H9 (cell line): ENCODE measurements around the gene LRP1. TPM values are rescaled to one million over a fixed set of nuclear protein-coding genes. Genes with fewer than 3 reads are reported as not detected.

Experiments
- DNase-seq: peaks from one replicate; pipeline ENCODE4 v3.0.0-alpha.2; 2017
- H2AFZ ChIP-seq: one replicate; pipeline ENCODE4 v1.6.1; 2013; ENCODE audit warnings: mild to moderate bottlenecking, low read length, control low read depth, moderate library complexity
- H2AK5ac ChIP-seq: 2 replicates; pipeline ENCODE4 v1.6.1; 2013; ENCODE audit warnings: low read length, control low read depth, mixed read lengths; ENCODE audit not compliant: insufficient read length
- H2BK120ac ChIP-seq: one replicate; pipeline ENCODE4 v1.6.1; 2013; ENCODE audit warnings: low read depth, mild to moderate bottlenecking, low read length, control low read depth, inconsistent platforms; ENCODE audit not compliant: poor library complexity, severe bottlenecking
- H2BK12ac ChIP-seq: 2 replicates; pipeline ENCODE4 v1.6.1; 2013; ENCODE audit warnings: low read length, control low read depth, mixed read lengths, low read depth; ENCODE audit not compliant: insufficient read length
- H2BK15ac ChIP-seq: 2 replicates; pipeline ENCODE4 v1.6.1; 2013; ENCODE audit warnings: low read depth, low read length, control low read depth
- H2BK20ac ChIP-seq: one replicate; pipeline ENCODE4 v1.6.1; 2013; ENCODE audit warnings: low read depth, mild to moderate bottlenecking, low read length, control low read depth, inconsistent platforms; ENCODE audit not compliant: poor library complexity, severe bottlenecking
- H2BK5ac ChIP-seq: 2 replicates; pipeline ENCODE4 v1.6.1; 2013; ENCODE audit warnings: low read length, control low read depth, mixed read lengths; ENCODE audit not compliant: insufficient read length
- H3K14ac ChIP-seq: 2 replicates; pipeline ENCODE4 v1.6.1; 2013; ENCODE audit warnings: low read length, control low read depth; ENCODE audit not compliant: insufficient read depth
- H3K18ac ChIP-seq: 2 replicates; pipeline ENCODE4 v1.6.1; 2013; ENCODE audit warnings: low read depth, mild to moderate bottlenecking, mixed read lengths, low read length, control low read depth; ENCODE audit not compliant: insufficient read length
- H3K23ac ChIP-seq: 2 replicates; pipeline ENCODE4 v1.6.1; 2013; ENCODE audit warnings: low read length, control low read depth, mixed read lengths, low read depth; ENCODE audit not compliant: insufficient read length
- H3K23me2 ChIP-seq: 2 replicates; pipeline ENCODE4 v1.6.1; 2013; ENCODE audit warnings: low read depth, mild to moderate bottlenecking, mixed read lengths, low read length, control low read depth; ENCODE audit not compliant: insufficient read length, poor library complexity, severe bottlenecking
- H3K27ac ChIP-seq: 2 replicates; pipeline ENCODE4 v1.5.1; 2013; ENCODE audit warnings: low read length, control low read depth, mixed read lengths, low read depth; ENCODE audit not compliant: insufficient read length
- H3K27me3 ChIP-seq: 2 replicates; pipeline ENCODE4 v1.6.1; 2013; ENCODE audit warnings: low read length, control low read depth, inconsistent platforms; ENCODE audit not compliant: insufficient read depth
- H3K4ac ChIP-seq: 2 replicates; pipeline ENCODE4 v1.6.1; 2013; ENCODE audit warnings: low read depth, mild to moderate bottlenecking, control low read depth, inconsistent platforms, low read length, moderate library complexity
- H3K4me1 ChIP-seq: 2 replicates; pipeline ENCODE4 v1.6.1; 2013; ENCODE audit warnings: low read length, control low read depth, inconsistent platforms; ENCODE audit not compliant: insufficient read depth
- H3K4me2 ChIP-seq: 2 replicates; pipeline ENCODE4 v1.6.1; 2013; ENCODE audit warnings: low read length, control low read depth, mixed read lengths; ENCODE audit not compliant: insufficient read length, insufficient read depth
- H3K56ac ChIP-seq: 2 replicates; pipeline ENCODE4 v1.6.1; 2013; ENCODE audit warnings: low read depth, mild to moderate bottlenecking, mixed read lengths, low read length, control low read depth; ENCODE audit not compliant: insufficient read length
- H3K79me1 ChIP-seq: 2 replicates; pipeline ENCODE4 v1.6.1; 2013; ENCODE audit warnings: low read depth, mild to moderate bottlenecking, moderate library complexity, low read length, control low read depth, inconsistent platforms; ENCODE audit not compliant: insufficient read depth, poor library complexity, severe bottlenecking
- H3K79me2 ChIP-seq: 2 replicates; pipeline ENCODE4 v1.6.1; 2013; ENCODE audit warnings: low read length, control low read depth, inconsistent platforms; ENCODE audit not compliant: insufficient read depth
- H3K9ac ChIP-seq: 2 replicates; pipeline ENCODE4 v1.6.1; 2013; ENCODE audit warnings: low read length, control low read depth, mixed read lengths; ENCODE audit not compliant: insufficient read length; ENCODE audit errors: extremely low read depth
- H3K9me3 ChIP-seq: one replicate; pipeline ENCODE4 v1.6.1; 2013; ENCODE audit warnings: low read depth, low read length, inconsistent platforms; ENCODE audit not compliant: control insufficient read depth
- H3T11ph ChIP-seq: one replicate; pipeline ENCODE4 v1.6.1; 2013; ENCODE audit warnings: mild to moderate bottlenecking, low read length, control low read depth, inconsistent platforms
- H4K20me1 ChIP-seq: one replicate; pipeline ENCODE4 v1.6.1; 2013; ENCODE audit not compliant: control insufficient read depth, insufficient read length, insufficient read depth
- H4K5ac ChIP-seq: 2 replicates; pipeline ENCODE4 v1.6.1; 2013; ENCODE audit warnings: low read depth, mild to moderate bottlenecking, mixed read lengths, low read length, control low read depth; ENCODE audit not compliant: insufficient read length
- H4K8ac ChIP-seq: replicated peaks from 2 replicates; pipeline ENCODE4 v1.6.1; 2013; ENCODE audit warnings: low read length, control low read depth, mixed read lengths, low read depth; ENCODE audit not compliant: insufficient read length
- H4K91ac ChIP-seq: 2 replicates; pipeline ENCODE4 v1.6.1; 2013; ENCODE audit warnings: low read depth, mild to moderate bottlenecking, moderate library complexity, mixed read lengths, low read length, control low read depth; ENCODE audit not compliant: insufficient read length
- H3K27ac Mint-ChIP-seq, 3 experiments: 2 replicates in 2 of 3; 3 replicates in 1 of 3; pipeline ENCODE4 v1.8.0; 2020 to 2021; ENCODE audit warnings: mixed read lengths in 3 of 3, mild to moderate bottlenecking in 1 of 3, moderate library complexity in 1 of 3
- H3K27me3 Mint-ChIP-seq: 2 replicates; pipeline ENCODE4 v1.8.0; 2021; ENCODE audit warnings: low read depth, mild to moderate bottlenecking, moderate library complexity, mixed read lengths
- H3K36me3 Mint-ChIP-seq, 3 experiments: 2 replicates in 2 of 3; 3 replicates in 1 of 3; pipeline ENCODE4 v1.8.0; 2020 to 2021; ENCODE audit warnings: low read depth in 3 of 3, mixed read lengths in 3 of 3; ENCODE audit not compliant: insufficient read depth in 1 of 3
- H3K4me1 Mint-ChIP-seq, 2 experiments: 2 replicates each; pipeline ENCODE4 v1.8.0; 2020; ENCODE audit warnings: mixed read lengths in 2 of 2
- H3K4me3 Mint-ChIP-seq, 2 experiments: 2 replicates in 1 of 2; 3 replicates in 1 of 2; pipeline ENCODE4 v1.8.0; 2020 to 2021; ENCODE audit warnings: mild to moderate bottlenecking in 2 of 2, mixed read lengths in 2 of 2, moderate library complexity in 1 of 2
- H3K9me3 Mint-ChIP-seq, 2 experiments: 2 replicates in 1 of 2; 3 replicates in 1 of 2; pipeline ENCODE4 v1.8.0; 2020; ENCODE audit warnings: mild to moderate bottlenecking in 2 of 2, mixed read lengths in 2 of 2, moderate library complexity in 1 of 2
- WGBS: extraction: QIAGEN DNeasy Blood & Tissue Kit; methylation state at CpG from one replicate; pipeline ENCODE4 v1.1.7; 2013; ENCODE audit warnings: missing lambda C conversion rate, low lambda C conversion rate, mixed read lengths; ENCODE audit not compliant: insufficient read length; ENCODE audit errors: extremely low coverage; 5-methylcytosine and 5-hydroxymethylcytosine counted together
- total RNA-seq: library from RNA; stranded (reverse); gene quantifications from 2 replicates; pipeline ENCODE4 v1.2.1, GENCODE V29; 2021
- TF ChIP-seq, protein P1 (sequence below): fragments of 200-600 bp; sonication (generic); conservative IDR thresholded peaks from 3 replicates; pipeline ENCODE4 v1.8.0; 2021; ENCODE audit warnings: antibody characterized with exemption, mild to moderate bottlenecking

LRP1 gene
- total RNA-seq, 1 experiment from 2014 or later: 115 TPM

DNA sequence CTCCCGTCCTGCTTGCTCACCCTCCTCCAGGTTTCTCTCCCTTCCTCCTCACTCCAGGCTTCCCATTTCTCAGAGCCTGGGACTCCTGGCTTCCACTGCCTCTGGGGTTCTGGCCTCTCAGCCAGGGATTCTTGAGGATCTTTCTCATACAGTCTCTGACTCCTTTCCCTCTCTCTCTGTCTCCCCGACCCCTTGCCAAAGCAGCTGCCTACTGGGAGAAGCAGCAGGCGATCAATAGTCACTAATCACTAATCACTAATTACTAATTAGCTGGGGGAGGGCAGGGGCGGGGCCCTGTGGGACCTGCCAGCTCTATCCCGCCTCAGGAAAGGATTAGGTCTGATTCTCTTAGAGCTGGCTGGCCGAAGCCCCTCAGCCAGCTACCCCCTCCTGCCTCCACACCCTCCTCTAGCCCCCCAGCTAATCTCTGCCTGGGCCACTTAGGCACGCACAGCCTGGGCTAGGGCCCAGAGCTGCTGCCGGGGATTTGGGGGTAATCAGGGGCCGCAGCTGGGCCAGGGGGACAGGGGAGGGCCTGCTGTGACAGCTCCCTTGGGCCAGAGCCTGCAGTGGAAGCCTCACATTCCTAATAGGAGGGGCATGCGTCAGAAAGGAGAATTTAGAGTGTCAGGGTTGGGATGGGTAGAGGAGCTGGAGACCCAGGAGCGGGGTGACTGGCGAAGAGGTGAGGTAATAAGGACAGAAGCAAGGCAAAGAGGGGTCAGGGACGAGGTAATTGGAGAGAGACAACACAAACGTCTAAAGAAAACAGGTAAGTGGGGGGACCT is 91.1 kb downstream of the LRP1 start:
- H3K79me2 ChIP-seq: no peaks in the 10 kb centered on the region
- no CpG with 5 or more reads among the region's 14 CpGs for WGBS
- no peak overlapping the region for H2AFZ ChIP-seq
- no peak overlapping the region for H3T11ph ChIP-seq
- TF ChIP-seq, protein P1, sequence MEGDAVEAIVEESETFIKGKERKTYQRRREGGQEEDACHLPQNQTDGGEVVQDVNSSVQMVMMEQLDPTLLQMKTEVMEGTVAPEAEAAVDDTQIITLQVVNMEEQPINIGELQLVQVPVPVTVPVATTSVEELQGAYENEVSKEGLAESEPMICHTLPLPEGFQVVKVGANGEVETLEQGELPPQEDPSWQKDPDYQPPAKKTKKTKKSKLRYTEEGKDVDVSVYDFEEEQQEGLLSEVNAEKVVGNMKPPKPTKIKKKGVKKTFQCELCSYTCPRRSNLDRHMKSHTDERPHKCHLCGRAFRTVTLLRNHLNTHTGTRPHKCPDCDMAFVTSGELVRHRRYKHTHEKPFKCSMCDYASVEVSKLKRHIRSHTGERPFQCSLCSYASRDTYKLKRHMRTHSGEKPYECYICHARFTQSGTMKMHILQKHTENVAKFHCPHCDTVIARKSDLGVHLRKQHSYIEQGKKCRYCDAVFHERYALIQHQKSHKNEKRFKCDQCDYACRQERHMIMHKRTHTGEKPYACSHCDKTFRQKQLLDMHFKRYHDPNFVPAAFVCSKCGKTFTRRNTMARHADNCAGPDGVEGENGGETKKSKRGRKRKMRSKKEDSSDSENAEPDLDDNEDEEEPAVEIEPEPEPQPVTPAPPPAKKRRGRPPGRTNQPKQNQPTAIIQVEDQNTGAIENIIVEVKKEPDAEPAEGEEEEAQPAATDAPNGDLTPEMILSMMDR: no peak
- no peak overlapping the region for H4K8ac ChIP-seq
- H3K14ac ChIP-seq: no peak overlapping the region
- peaks cover 7% of the 10 kb centered on the region for H3K23me2 ChIP-seq
- H2BK15ac ChIP-seq: no peak overlapping the region
- H3K79me1 ChIP-seq: no peaks in the 10 kb centered on the region
- H3K56ac ChIP-seq: no peak overlapping the region
- no peak for DNase-seq
- Mint-ChIP-seq H3K4me3 (peak overlapping the region; percentile 36 to 75), H3K27ac (no peak overlapping the region; a peak in 1 of 7 replicates), H3K9me3 (peaks cover 0 to 5% of the 10 kb centered on the region in 2 experiments; a peak in 3 of 5 replicates), H3K27me3 (peaks cover 95% of the 10 kb centered on the region), H3K4me1 (peaks cover 56 to 68% of the 10 kb centered on the region in 2 experiments), H3K36me3 (no peaks in the 10 kb centered on the region; a peak in 1 of 7 replicates)
- H3K4me1 ChIP-seq: no peaks in the 10 kb centered on the region; the same call in 1 of the 2 replicates
- H3K4me2 ChIP-seq: peak overlapping the region; percentile 34
- H3K9ac ChIP-seq: no peak overlapping the region
- H4K20me1 ChIP-seq: peaks cover 3% of the 10 kb centered on the region
- no peak overlapping the region for H3K18ac ChIP-seq
- no peak overlapping the region for H4K91ac ChIP-seq
- H4K5ac ChIP-seq: no peak overlapping the region
- peaks cover 79% of the 10 kb centered on the region for H3K27me3 ChIP-seq
- no peak overlapping the region for H2BK5ac ChIP-seq
- no peak overlapping the region for H2AK5ac ChIP-seq
- no peak overlapping the region for H3K23ac ChIP-seq
- no peak overlapping the region for H2BK20ac ChIP-seq
- no peaks in the 10 kb centered on the region for H3K9me3 ChIP-seq
- H3K27ac ChIP-seq: no peak overlapping the region
- H2BK120ac ChIP-seq: no peak overlapping the region
- H2BK12ac ChIP-seq: no peak overlapping the region
- H3K4ac ChIP-seq: no peak overlapping the region
